ENCODE measurements around the gene FHOD3.
"Not testable (repeated sequence)": the region's sequence is repeated elsewhere in the genome, so short reads cannot be mapped to it uniquely, and the experiment has no call there.

Gene FHOD3

GRCh38 chr18:36728345-36728744, 430.8 kb downstream of the FHOD3 start:
- no peak for DNase-seq

GRCh38 chr18:36729197-36729596, 431.7 kb downstream of the FHOD3 start:
- DNase-seq, result no peak

- DNase-seq, result no peak
These were observed 434.8 kb downstream of the FHOD3 start for GRCh38 chr18:36732264-36732663.

GRCh38 chr18:36733150-36733549, 435.6 kb downstream of the FHOD3 start:
- no peak for DNase-seq

GRCh38 chr18:36734596-36734995, 437.1 kb downstream of the FHOD3 start:
- DNase-seq, result no peak

GRCh38 chr18:36735130-36735529, 437.6 kb downstream of the FHOD3 start:
- DNase-seq, result no peak

- no peak for DNase-seq
These were observed 438.6 kb downstream of the FHOD3 start for GRCh38 chr18:36736094-36736493.

- DNase-seq, result no peak
These were observed 439.8 kb downstream of the FHOD3 start for GRCh38 chr18:36737316-36737715.

- no peak for DNase-seq
These were observed 446.9 kb downstream of the FHOD3 start for GRCh38 chr18:36744261-36744876.

GRCh38 chr18:36745219-36745975, 447.9 kb downstream of the FHOD3 start:
- DNase-seq, result no peak

- no peak for DNase-seq
These were observed 455.7 kb downstream of the FHOD3 start for GRCh38 chr18:36752929-36753865.

GRCh38 chr18:36756242-36756641, 458.7 kb downstream of the FHOD3 start:
- no peak for DNase-seq

- DNase-seq, result no peak
These were observed 459.6 kb downstream of the FHOD3 start for GRCh38 chr18:36757081-36757480.

- DNase-seq, result no peak
These were observed 460.5 kb downstream of the FHOD3 start for GRCh38 chr18:36757991-36758390.

- DNase-seq, result no peak
These were observed 461.1 kb downstream of the FHOD3 start for GRCh38 chr18:36758623-36759022.

GRCh38 chr18:36759167-36759776, 461.8 kb downstream of the FHOD3 start:
- no peak for DNase-seq

GRCh38 chr18:36760598-36760997, 463.1 kb downstream of the FHOD3 start:
- no peak for DNase-seq

GRCh38 chr18:36761186-36761698, 463.7 kb downstream of the FHOD3 start:
- DNase-seq, result no peak

- DNase-seq, result no peak
These were observed 464.6 kb downstream of the FHOD3 start for GRCh38 chr18:36762074-36762473.

GRCh38 chr18:36762965-36763364, 465.5 kb downstream of the FHOD3 start:
- DNase-seq, result not testable (repeated sequence)

- no peak for DNase-seq
These were observed 469.3 kb downstream of the FHOD3 start for GRCh38 chr18:36766836-36767235.

- DNase-seq, result no peak
These were observed 471.7 kb downstream of the FHOD3 start for GRCh38 chr18:36769172-36769571.
